ENCODE measurements around the gene CCDC172.
A peak's percentile ranks its signal among the peaks of the same experiment; 100 is the strongest.

GRCh38 chr10:116287906-116288501, 36.2 kb upstream of the CCDC172 start:
- no peak for TF ChIP-seq POLR2A (IDR thresholded peaks at IDR 0.05)
- peak; percentile 71 to 80 (median 72) for TF ChIP-seq CTCF (IDR thresholded peaks at IDR 0.05)

Measured in uterus (tissue), 2 donors.